Measurements from ENCODE around the gene PYGM. TPM values are rescaled to one million over a fixed set of nuclear protein-coding genes. Genes with fewer than 3 reads are reported as not detected.

PYGM gene
- total and polyA plus RNA-seq, 2 donors (not counting 1 experiment from before 2014, with no cell fraction given) = 0.50 to 1.9 TPM

DNA sequence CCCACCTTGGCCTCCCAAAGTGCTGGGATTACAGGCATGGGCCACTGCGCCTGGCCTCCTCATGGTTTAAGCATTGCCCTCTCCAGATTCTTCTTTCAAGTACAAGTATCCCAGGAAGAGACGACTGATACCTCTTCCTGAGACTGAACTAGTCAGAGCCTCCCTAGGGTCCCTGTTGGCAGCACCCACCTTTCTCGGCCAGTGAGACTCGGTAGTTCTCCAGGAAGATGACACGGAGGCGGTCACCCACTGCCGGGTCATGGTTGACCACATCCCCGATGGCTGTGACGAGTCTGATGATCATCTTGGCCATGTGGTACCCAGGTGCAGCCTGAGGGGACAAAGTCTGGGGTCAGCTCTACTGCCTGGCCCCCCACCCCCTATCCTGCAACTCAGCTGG lies 8.6 kb downstream of the PYGM start:
- H3K36me3 ChIP-seq (ENCODE audit: control insufficient read depth, insufficient read depth, low read length) = no peaks in the 10 kb centered on the region
- H4K20me1 ChIP-seq (ENCODE audit: control insufficient read depth, extremely low read depth, insufficient read depth, low read length) = no peaks in the 10 kb centered on the region
- H3K27me3 ChIP-seq (ENCODE audit: control insufficient read depth, insufficient read depth, low read length) = no peaks in the 10 kb centered on the region
- H3K27ac ChIP-seq (ENCODE audit: insufficient read depth, low read length) = no peak overlapping the region
- no peak for DNase-seq (ENCODE audit: low read depth in 2 of 2)
- H3K79me2 ChIP-seq (ENCODE audit: control insufficient read depth, insufficient read depth, low read length) = no peaks in the 10 kb centered on the region
- H3K9ac ChIP-seq (ENCODE audit: insufficient read depth, low read length) = no peak overlapping the region
- H3K9me3 ChIP-seq (ENCODE audit: control insufficient read depth, insufficient read depth, low read depth, low read length) = no peaks in the 10 kb centered on the region
- H3K4me1 ChIP-seq (ENCODE audit: control insufficient read depth, extremely low read depth, insufficient read depth, low read length) = no peaks in the 10 kb centered on the region
- no peak for TF ChIP-seq EZH2 (IDR thresholded peaks at IDR 0.05; ENCODE audit: low read length, missing control alignments)
- TF ChIP-seq, protein P1, sequence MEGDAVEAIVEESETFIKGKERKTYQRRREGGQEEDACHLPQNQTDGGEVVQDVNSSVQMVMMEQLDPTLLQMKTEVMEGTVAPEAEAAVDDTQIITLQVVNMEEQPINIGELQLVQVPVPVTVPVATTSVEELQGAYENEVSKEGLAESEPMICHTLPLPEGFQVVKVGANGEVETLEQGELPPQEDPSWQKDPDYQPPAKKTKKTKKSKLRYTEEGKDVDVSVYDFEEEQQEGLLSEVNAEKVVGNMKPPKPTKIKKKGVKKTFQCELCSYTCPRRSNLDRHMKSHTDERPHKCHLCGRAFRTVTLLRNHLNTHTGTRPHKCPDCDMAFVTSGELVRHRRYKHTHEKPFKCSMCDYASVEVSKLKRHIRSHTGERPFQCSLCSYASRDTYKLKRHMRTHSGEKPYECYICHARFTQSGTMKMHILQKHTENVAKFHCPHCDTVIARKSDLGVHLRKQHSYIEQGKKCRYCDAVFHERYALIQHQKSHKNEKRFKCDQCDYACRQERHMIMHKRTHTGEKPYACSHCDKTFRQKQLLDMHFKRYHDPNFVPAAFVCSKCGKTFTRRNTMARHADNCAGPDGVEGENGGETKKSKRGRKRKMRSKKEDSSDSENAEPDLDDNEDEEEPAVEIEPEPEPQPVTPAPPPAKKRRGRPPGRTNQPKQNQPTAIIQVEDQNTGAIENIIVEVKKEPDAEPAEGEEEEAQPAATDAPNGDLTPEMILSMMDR (conservative IDR thresholded peaks at IDR 0.05 in 1 of 2, IDR thresholded peaks at IDR 0.05 in 1 of 2; ENCODE audit: low read depth in 1 of 2, low read length in 2 of 2) = no peak
- no peak overlapping the region for H3K4me3 ChIP-seq (replicated peaks in 1 of 4; ENCODE audit: control extremely low read depth in 1 of 4, insufficient read depth in 1 of 4, low read depth in 3 of 4, low read length in 4 of 4)
- H2AFZ ChIP-seq (ENCODE audit: low read length) = no peak overlapping the region
- no peak overlapping the region for H3K4me2 ChIP-seq (ENCODE audit: extremely low read depth, insufficient read depth, low read length)

DNA sequence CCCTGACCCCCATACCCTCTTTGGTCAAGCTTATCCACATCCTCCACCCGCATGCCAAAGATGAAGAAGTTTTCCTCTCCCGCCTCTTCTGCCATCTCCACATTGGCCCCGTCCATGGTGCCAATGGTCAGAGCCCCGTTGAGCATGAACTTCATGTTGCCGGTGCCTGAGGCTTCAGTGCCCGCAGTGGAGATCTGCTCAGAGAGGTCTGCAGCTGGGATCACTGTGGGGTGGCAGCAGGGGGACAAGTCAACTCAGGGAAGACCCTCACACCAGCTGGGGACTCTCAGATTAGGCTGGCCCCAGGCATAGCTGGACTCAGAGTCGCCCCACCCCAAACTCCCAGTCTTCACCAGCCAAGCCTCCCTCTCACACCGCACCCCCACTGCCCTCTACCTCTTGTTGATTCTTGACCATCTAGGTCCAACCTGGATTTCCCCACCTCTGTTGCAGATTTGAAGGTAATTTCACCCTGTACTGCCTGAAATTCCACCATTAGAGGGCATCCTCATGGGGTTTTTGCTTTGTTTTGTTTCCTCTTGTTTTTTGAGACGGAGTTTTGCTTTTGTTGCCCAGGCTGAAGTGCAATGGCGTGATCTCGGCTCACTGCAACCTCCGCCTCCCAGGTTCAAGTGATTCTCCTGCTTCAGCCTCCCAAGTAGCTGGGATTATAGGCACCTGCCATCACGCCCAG lies 9.3 kb downstream of the PYGM start:
- H3K9me3 ChIP-seq (ENCODE audit: control insufficient read depth, insufficient read depth, low read depth, low read length) = no peaks in the 10 kb centered on the region
- no peak overlapping the region for H3K4me3 ChIP-seq (replicated peaks in 1 of 4; ENCODE audit: control extremely low read depth in 1 of 4, insufficient read depth in 1 of 4, low read depth in 3 of 4, low read length in 4 of 4)
- H2AFZ ChIP-seq (ENCODE audit: low read length) = no peak overlapping the region
- TF ChIP-seq EZH2 (IDR thresholded peaks at IDR 0.05; ENCODE audit: low read length, missing control alignments) = no peak
- TF ChIP-seq, protein P1 (conservative IDR thresholded peaks at IDR 0.05 in 1 of 2, IDR thresholded peaks at IDR 0.05 in 1 of 2; ENCODE audit: low read depth in 1 of 2, low read length in 2 of 2) = no peak
- H3K4me2 ChIP-seq (ENCODE audit: extremely low read depth, insufficient read depth, low read length) = no peak overlapping the region
- H3K79me2 ChIP-seq (ENCODE audit: control insufficient read depth, insufficient read depth, low read length) = no peaks in the 10 kb centered on the region
- no peaks in the 10 kb centered on the region for H3K36me3 ChIP-seq (ENCODE audit: control insufficient read depth, insufficient read depth, low read length)
- H3K9ac ChIP-seq (ENCODE audit: insufficient read depth, low read length) = no peak overlapping the region
- H3K4me1 ChIP-seq (ENCODE audit: control insufficient read depth, extremely low read depth, insufficient read depth, low read length) = peaks cover 3% of the 10 kb centered on the region
- no peak for DNase-seq (ENCODE audit: low read depth in 2 of 2)
- H3K27me3 ChIP-seq (ENCODE audit: control insufficient read depth, insufficient read depth, low read length) = no peaks in the 10 kb centered on the region
- no peak overlapping the region for H3K27ac ChIP-seq (ENCODE audit: insufficient read depth, low read length)
- no peaks in the 10 kb centered on the region for H4K20me1 ChIP-seq (ENCODE audit: control insufficient read depth, extremely low read depth, insufficient read depth, low read length)

DNA sequence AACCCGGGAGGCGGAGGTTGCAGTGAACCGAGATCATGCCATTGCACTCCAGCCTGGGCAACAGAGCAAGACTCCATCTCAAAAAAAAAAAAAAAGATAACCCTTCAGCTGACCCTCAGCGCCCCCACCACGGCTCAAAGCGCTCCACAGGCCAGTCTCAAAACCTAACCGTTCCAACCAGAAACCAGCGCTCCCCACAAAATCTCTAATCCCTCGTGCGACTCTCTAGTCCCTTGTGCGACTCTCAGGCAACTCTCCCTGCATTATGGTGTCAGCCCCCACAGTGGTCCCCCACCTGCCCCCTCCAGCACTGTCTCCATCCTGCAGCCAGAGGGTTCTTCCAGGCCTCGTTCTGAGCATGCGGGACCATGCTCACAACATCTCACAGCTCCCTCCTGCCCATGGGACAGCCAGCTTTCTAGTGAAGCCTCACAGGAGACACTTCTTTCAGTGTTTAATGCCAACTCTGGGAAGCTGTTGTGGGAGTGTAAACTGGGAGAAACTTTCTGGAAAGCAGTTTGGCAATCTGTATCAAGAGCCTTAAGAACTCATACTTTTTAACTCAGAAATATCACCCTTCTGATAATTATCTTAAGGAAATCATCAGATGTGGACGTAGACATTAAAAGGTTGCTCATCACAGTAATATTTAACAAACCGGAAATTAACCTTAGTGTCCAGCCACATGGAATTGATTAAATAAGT lies 11.7 kb downstream of the PYGM start:
- no peak overlapping the region for H2AFZ ChIP-seq (ENCODE audit: low read length)
- no peak overlapping the region for H3K4me2 ChIP-seq (ENCODE audit: extremely low read depth, insufficient read depth, low read length)
- H4K20me1 ChIP-seq (ENCODE audit: control insufficient read depth, extremely low read depth, insufficient read depth, low read length) = no peaks in the 10 kb centered on the region
- no peak overlapping the region for H3K4me3 ChIP-seq (replicated peaks in 1 of 4; ENCODE audit: control extremely low read depth in 1 of 4, insufficient read depth in 1 of 4, low read depth in 3 of 4, low read length in 4 of 4)
- peak in 1 of 2 donors; percentile 65 for DNase-seq (ENCODE audit: low read depth in 2 of 2)
- TF ChIP-seq, protein P1 (conservative IDR thresholded peaks at IDR 0.05 in 1 of 2, IDR thresholded peaks at IDR 0.05 in 1 of 2; ENCODE audit: low read depth in 1 of 2, low read length in 2 of 2) = no peak
- TF ChIP-seq EZH2 (IDR thresholded peaks at IDR 0.05; ENCODE audit: low read length, missing control alignments) = no peak
- H3K9ac ChIP-seq (ENCODE audit: insufficient read depth, low read length) = no peak overlapping the region
- no peaks in the 10 kb centered on the region for H3K9me3 ChIP-seq (ENCODE audit: control insufficient read depth, insufficient read depth, low read depth, low read length)
- H3K36me3 ChIP-seq (ENCODE audit: control insufficient read depth, insufficient read depth, low read length) = no peaks in the 10 kb centered on the region
- peaks cover 16% of the 10 kb centered on the region for H3K4me1 ChIP-seq (ENCODE audit: control insufficient read depth, extremely low read depth, insufficient read depth, low read length)
- H3K79me2 ChIP-seq (ENCODE audit: control insufficient read depth, insufficient read depth, low read length) = no peaks in the 10 kb centered on the region
- H3K27me3 ChIP-seq (ENCODE audit: control insufficient read depth, insufficient read depth, low read length) = peaks cover 16% of the 10 kb centered on the region
- H3K27ac ChIP-seq (ENCODE audit: insufficient read depth, low read length) = peak overlapping the region; percentile 55

Measured in fibroblast of lung (primary cell).